Omental fat pad (tissue), 4 donors: Measurements from ENCODE around the gene AAK1. TPM values are rescaled to one million over a fixed set of nuclear protein-coding genes. Genes with fewer than 3 reads are reported as not detected.
A peak's percentile ranks its signal among the peaks of the same experiment; 100 is the strongest.

ENCODE experiments used
- ATAC-seq: fragments of 150-250 bp; one replicate; pipeline ENCODE4 v1.9.1; 2016; ENCODE audit warnings: mild to moderate bottlenecking, moderate library complexity; ENCODE audit not compliant: low FRiP score
- DNase-seq: peaks from one replicate; pipeline ENCODE4 v3.0.0-alpha.2; 2019; ENCODE audit warnings: low spot score
- total RNA-seq, 4 donors: library from RNA; depleted of rRNA; stranded (reverse); fragments of >200 nt; gene quantifications; one replicate each; pipeline ENCODE4 v1.1.0, GENCODE V29; 2016
- TF ChIP-seq, protein P1 (sequence below), 3 donors: fragments of 450-650 bp; IDR thresholded peaks; one replicate each; pipeline ENCODE4 v1.5.1; 2016 to 2017; ENCODE audit warnings: antibody characterized with exemption in 3 of 3, mild to moderate bottlenecking in 3 of 3, moderate library complexity in 2 of 3

AAK1 gene
- 10 to 100 TPM; 41.4 to 62.3 (median 42.5) TPM for total RNA-seq

DNA sequence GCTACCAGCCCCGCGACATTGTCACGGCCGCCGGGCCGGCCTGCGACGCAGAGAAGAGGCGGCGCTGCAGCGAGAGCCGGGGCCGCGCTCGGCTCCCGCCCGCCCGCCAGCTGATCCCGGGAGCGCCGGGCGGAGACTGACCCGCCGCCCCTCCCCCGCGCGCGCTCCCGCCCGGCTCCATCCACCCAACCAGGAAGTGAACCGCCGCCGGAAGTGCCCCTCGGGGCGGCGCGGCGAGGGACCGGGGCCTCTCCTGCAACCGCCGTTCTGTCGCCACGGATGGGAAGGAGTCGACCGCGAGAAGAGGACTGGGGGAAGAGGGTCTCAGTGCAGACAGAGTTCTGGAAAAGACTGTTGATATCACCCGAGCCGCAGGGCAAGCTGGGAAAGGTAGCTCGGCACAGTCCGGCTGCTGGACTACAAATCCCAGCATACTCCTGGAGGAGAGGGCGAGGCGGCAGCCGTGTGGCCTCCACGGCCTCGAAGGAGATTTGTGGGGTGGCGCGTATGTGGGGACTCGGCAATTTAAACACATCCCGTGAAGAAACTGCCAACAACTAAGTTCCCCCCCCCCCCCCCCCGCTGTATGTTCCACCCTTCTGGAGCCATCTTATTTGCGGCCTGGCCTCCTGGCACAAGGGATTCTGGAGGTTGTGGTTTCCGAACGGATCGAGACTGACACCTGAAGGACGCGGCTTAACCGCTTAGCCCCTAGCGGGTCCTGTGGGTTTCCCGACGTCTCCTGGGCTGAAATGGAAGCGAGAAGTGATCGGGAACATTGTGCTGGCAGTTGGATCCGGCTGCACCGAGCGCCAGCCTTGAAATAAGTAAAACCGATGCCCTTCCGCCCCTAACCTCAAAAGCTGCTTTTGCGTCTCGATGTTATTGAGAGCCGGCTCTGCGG is at the start of gene AAK1:
AAK1 (minus strand) TSS at position 138 of the 904 bp plus-strand sequence. CDS start 699 bp downstream, outside the sequence.
- DNase-seq (peak; percentile 58), ATAC-seq (peak; percentile 91)
- TF ChIP-seq, protein P1, sequence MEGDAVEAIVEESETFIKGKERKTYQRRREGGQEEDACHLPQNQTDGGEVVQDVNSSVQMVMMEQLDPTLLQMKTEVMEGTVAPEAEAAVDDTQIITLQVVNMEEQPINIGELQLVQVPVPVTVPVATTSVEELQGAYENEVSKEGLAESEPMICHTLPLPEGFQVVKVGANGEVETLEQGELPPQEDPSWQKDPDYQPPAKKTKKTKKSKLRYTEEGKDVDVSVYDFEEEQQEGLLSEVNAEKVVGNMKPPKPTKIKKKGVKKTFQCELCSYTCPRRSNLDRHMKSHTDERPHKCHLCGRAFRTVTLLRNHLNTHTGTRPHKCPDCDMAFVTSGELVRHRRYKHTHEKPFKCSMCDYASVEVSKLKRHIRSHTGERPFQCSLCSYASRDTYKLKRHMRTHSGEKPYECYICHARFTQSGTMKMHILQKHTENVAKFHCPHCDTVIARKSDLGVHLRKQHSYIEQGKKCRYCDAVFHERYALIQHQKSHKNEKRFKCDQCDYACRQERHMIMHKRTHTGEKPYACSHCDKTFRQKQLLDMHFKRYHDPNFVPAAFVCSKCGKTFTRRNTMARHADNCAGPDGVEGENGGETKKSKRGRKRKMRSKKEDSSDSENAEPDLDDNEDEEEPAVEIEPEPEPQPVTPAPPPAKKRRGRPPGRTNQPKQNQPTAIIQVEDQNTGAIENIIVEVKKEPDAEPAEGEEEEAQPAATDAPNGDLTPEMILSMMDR (IDR thresholded peaks at IDR 0.05) = no peak

DNA sequence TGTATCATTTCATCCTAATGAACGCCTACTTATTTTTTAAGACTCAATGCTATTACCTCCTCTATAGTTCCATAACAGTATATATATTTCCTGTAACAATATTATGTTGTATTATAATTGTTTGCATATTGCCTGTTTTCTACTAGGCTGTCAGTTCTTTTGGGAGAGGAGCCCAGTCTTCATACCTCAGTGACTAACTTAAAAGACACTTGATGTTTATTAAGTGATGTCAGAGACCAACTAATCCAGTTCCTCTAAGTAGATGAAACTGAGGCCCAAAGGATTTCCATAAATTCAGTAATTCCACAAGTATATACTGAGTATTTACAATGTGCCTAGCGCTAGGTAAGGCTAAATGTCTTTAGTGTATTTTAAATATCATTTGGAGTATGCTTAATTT is 48.9 kb upstream of the AAK1 start:
- TF ChIP-seq, protein P1 (IDR thresholded peaks at IDR 0.05) = no peak
- no peak for ATAC-seq

DNA sequence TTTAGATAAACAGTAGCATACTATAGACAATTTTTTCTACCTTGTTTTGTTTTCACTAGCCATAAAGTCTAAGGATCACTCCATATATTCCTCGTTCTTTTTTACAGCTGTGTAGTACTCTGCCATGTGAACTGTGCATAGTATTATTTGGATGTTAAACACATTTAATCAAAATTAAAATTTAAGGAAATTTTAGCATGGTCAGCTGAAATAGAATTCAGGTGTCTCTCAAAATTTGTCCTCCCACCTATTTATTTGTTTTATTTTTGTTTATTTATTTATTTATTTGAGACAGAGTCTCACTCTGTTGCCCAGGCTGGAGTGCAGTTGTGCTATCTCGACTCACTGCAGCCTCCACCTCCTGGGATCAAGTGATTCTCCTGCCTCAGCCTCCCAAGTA is 46.4 kb upstream of the AAK1 start:
- no peak for DNase-seq
- TF ChIP-seq, protein P1 (IDR thresholded peaks at IDR 0.05) = no peak
- no peak for ATAC-seq

More for the DNA sequence above, 48.9 kb upstream of the AAK1 start:
- no peak for DNase-seq

DNA sequence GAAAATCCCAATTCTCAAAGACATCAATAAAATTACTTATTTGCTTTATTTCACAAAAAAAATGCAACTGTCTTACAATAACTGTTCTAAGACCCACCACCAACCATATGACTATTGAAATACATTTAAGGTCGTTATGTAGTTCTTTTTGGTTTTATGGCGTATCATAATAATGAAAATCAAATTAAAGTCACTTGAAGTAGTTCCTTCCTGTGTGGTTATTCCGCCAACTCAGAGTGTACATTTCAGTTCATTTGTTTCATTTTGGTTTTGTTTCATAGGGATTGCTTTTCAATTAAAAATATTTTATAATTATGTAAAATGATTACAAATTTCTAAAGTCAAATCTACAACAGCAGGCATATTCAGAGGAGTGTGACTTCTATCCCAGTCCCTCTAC is 45.9 kb upstream of the AAK1 start:
- ATAC-seq (no peak), DNase-seq (no peak)
- TF ChIP-seq, protein P1 (IDR thresholded peaks at IDR 0.05) = no peak

DNA sequence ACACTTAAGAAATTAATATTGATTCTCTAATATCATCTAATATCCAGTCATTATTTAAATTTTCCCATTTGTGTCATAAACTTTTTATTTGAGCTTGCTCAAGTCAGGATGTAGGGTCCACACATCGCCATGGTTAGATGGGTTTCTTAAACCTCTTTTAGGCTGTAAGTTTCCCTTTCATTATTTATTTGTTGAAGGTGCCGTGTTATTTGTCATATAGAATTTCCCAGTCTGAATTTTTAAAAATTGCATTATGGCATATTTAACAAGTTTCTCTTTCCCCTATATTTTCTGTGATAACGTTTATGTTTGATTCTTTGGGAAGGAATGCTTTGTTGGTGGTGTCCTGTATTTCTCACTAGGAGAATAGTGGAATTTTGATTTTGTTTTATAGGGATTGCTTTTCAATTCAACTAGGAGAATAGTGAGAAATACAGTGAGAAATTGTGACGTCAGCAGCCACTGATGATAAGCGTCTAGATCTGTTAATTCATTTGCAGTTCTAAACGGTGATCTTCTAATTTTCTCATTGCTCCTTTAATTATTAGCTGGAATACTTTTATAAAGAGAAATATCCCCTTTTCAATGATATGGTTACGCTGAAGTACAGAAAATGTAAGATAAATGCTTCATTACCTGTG is 44.6 kb upstream of the AAK1 start:
- TF ChIP-seq, protein P1 (IDR thresholded peaks at IDR 0.05) = no peak
- DNase-seq = no peak
- ATAC-seq = no peak

DNA sequence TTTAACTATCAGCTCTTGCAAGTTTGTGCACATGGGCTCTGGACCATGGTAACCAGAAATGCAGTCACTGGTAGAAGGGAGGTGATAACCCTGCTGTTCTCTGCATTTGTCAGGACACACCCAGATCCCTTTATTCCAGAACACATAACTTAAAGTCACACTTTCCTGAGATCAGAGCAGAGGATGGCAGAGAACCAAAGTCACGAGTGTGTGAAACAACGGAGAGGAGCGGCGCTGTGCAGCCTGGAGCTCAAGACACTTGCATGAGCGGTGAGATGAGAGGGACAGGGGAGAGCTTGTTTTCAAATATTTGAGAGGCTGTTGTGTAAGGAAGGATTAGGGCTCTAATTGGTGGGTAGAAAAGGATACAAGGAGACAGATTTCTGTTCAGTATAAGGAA is 43.3 kb upstream of the AAK1 start:
- ATAC-seq (no peak), DNase-seq (no peak)
- TF ChIP-seq, protein P1 (IDR thresholded peaks at IDR 0.05) = no peak
